Measurements from ENCODE around the gene GLRA3. TPM values are rescaled to one million over a fixed set of nuclear protein-coding genes. Genes with fewer than 3 reads are reported as not detected.

GLRA3 gene
- total and polyA plus RNA-seq, 7 experiments from 2014 or later = not detected

GRCh38 chr4:174626342-174627008, 202.6 kb downstream of the GLRA3 start:
- H3K4me3 Mint-ChIP-seq = no peak overlapping the region
- H3K27me3 Mint-ChIP-seq = peaks cover 0 to 4% (median 0%) of the 10 kb centered on the region in 5 donors
- H3K36me3 ChIP-seq (ENCODE audit: control insufficient read depth in 2 of 3, insufficient read depth in 3 of 3, low read length in 3 of 3) = no peaks in the 10 kb centered on the region
- no peak for ATAC-seq
- H3K4me1 ChIP-seq (ENCODE audit: control insufficient read depth in 2 of 2, insufficient read depth in 2 of 2, low read length in 2 of 2) = no peaks in the 10 kb centered on the region
- no peak overlapping the region for H3K27ac Mint-ChIP-seq
- H3K9me3 ChIP-seq (ENCODE audit: control insufficient read depth in 2 of 3, low read length in 3 of 3) = no peaks in the 10 kb centered on the region
- no peak for DNase-seq
- H3K4me3 ChIP-seq (ENCODE audit: low read length) = no peak overlapping the region
- CTCF ChIA-PET = no interaction called here
- H3K27me3 ChIP-seq (ENCODE audit: control insufficient read depth in 2 of 2, insufficient read depth in 2 of 2, low read length in 2 of 2) = no peaks in the 10 kb centered on the region
- intact Hi-C loops (cut with micrococcal nuclease) = no loop called here
- H3K36me3 Mint-ChIP-seq = no peaks in the 10 kb centered on the region
- no peaks in the 10 kb centered on the region for H3K9me3 Mint-ChIP-seq
- POLR2A ChIA-PET = interaction anchor here (0.7 kb wide), 1 partner anchor 622 kb away, joined by 3 read pairs; no protein-coding TSS in a partner anchor
- no peaks in the 10 kb centered on the region for H3K4me1 Mint-ChIP-seq
- H3K27ac ChIP-seq (ENCODE audit: low read depth, low read length) = no peak overlapping the region

GRCh38 chr4:174616661-174617060, 212.4 kb downstream of the GLRA3 start:
- Mint-ChIP-seq H3K9me3 (peaks cover 0 to 10% (median 4%) of the 10 kb centered on the region in 11 donors), H3K27ac (no peak overlapping the region), H3K4me3 (no peak overlapping the region), H3K27me3 (peaks cover 0 to 4% (median 0%) of the 10 kb centered on the region in 5 donors), H3K36me3 (peaks cover 0 to 10% (median 0%) of the 10 kb centered on the region in 5 donors), H3K4me1 (peaks cover 0 to 6% (median 0%) of the 10 kb centered on the region in 7 donors)
- ChIA-PET CTCF (no interaction called here), POLR2A (no interaction called here)
- H3K27me3 ChIP-seq (ENCODE audit: control insufficient read depth in 2 of 2, insufficient read depth in 2 of 2, low read length in 2 of 2) = no peaks in the 10 kb centered on the region
- H3K4me1 ChIP-seq (ENCODE audit: control insufficient read depth in 2 of 2, insufficient read depth in 2 of 2, low read length in 2 of 2) = no peaks in the 10 kb centered on the region
- no peak overlapping the region for H3K4me3 ChIP-seq (ENCODE audit: low read length)
- H3K36me3 ChIP-seq (ENCODE audit: control insufficient read depth in 2 of 3, insufficient read depth in 3 of 3, low read length in 3 of 3) = no peaks in the 10 kb centered on the region
- ATAC-seq (no peak), DNase-seq (no peak)
- H3K27ac ChIP-seq (ENCODE audit: low read depth, low read length) = no peak overlapping the region
- intact Hi-C loops (cut with micrococcal nuclease) = no loop called here
- no peaks in the 10 kb centered on the region for H3K9me3 ChIP-seq (ENCODE audit: control insufficient read depth in 2 of 3, low read length in 3 of 3)

- no peaks in the 10 kb centered on the region for H3K36me3 ChIP-seq (ENCODE audit: control insufficient read depth in 2 of 3, insufficient read depth in 3 of 3, low read length in 3 of 3)
- Mint-ChIP-seq H3K9me3 (peaks cover 0 to 16% (median 5%) of the 10 kb centered on the region in 11 donors), H3K27ac (no peak overlapping the region), H3K4me1 (peaks cover 0 to 6% (median 0%) of the 10 kb centered on the region in 7 donors), H3K4me3 (no peak overlapping the region), H3K36me3 (peaks cover 0 to 10% (median 0%) of the 10 kb centered on the region in 5 donors), H3K27me3 (no peaks in the 10 kb centered on the region)
- no peaks in the 10 kb centered on the region for H3K4me1 ChIP-seq (ENCODE audit: control insufficient read depth in 2 of 2, insufficient read depth in 2 of 2, low read length in 2 of 2)
- intact Hi-C loops (cut with micrococcal nuclease) = no loop called here
- H3K4me3 ChIP-seq (ENCODE audit: low read length) = no peak overlapping the region
- DNase-seq = no peak
- peak; percentile 67 for ATAC-seq
- no peaks in the 10 kb centered on the region for H3K27me3 ChIP-seq (ENCODE audit: control insufficient read depth in 2 of 2, insufficient read depth in 2 of 2, low read length in 2 of 2)
- H3K9me3 ChIP-seq (ENCODE audit: control insufficient read depth in 2 of 3, low read length in 3 of 3) = peaks cover 0 to 4% (median 0%) of the 10 kb centered on the region in 3 experiments
- POLR2A ChIA-PET = no interaction called here
- CTCF ChIA-PET = no interaction called here
- H3K27ac ChIP-seq (ENCODE audit: low read depth, low read length) = no peak overlapping the region
Measured at GRCh38 chr4:174613979-174614378, 215.1 kb downstream of the GLRA3 start.

GRCh38 chr4:174611792-174612191, 217.3 kb downstream of the GLRA3 start:
- no peaks in the 10 kb centered on the region for H3K27me3 Mint-ChIP-seq
- ChIA-PET POLR2A (no interaction called here), CTCF (interaction anchor here (0.6 kb wide), 1 partner anchor 1394 kb away, joined by 3 read pairs; no protein-coding TSS in a partner anchor)
- H3K4me1 ChIP-seq (ENCODE audit: control insufficient read depth in 2 of 2, insufficient read depth in 2 of 2, low read length in 2 of 2) = no peaks in the 10 kb centered on the region
- H3K27ac Mint-ChIP-seq = no peak overlapping the region
- DNase-seq (no peak), ATAC-seq (no peak)
- no peak overlapping the region for H3K27ac ChIP-seq (ENCODE audit: low read depth, low read length)
- no peak overlapping the region for H3K4me3 ChIP-seq (ENCODE audit: low read length)
- H3K4me1 Mint-ChIP-seq = peaks cover 0 to 6% (median 0%) of the 10 kb centered on the region in 7 donors
- peaks cover 0 to 16% (median 5%) of the 10 kb centered on the region in 11 donors for H3K9me3 Mint-ChIP-seq
- no peak overlapping the region for H3K4me3 Mint-ChIP-seq
- H3K9me3 ChIP-seq (ENCODE audit: control insufficient read depth in 2 of 3, low read length in 3 of 3) = peaks cover 0 to 4% (median 0%) of the 10 kb centered on the region in 3 experiments
- no peaks in the 10 kb centered on the region for H3K36me3 ChIP-seq (ENCODE audit: control insufficient read depth in 2 of 3, insufficient read depth in 3 of 3, low read length in 3 of 3)
- peaks cover 0 to 10% (median 0%) of the 10 kb centered on the region in 5 donors for H3K36me3 Mint-ChIP-seq
- no peaks in the 10 kb centered on the region for H3K27me3 ChIP-seq (ENCODE audit: control insufficient read depth in 2 of 2, insufficient read depth in 2 of 2, low read length in 2 of 2)
- intact Hi-C loops (cut with micrococcal nuclease) = no loop called here

- Histone ChIP-seq H3K4me3 (ENCODE audit: low read length) (no peak overlapping the region), H3K27ac (ENCODE audit: low read depth, low read length) (no peak overlapping the region), H3K36me3 (ENCODE audit: control insufficient read depth in 2 of 3, insufficient read depth in 3 of 3, low read length in 3 of 3) (no peaks in the 10 kb centered on the region), H3K9me3 (ENCODE audit: control insufficient read depth in 2 of 3, low read length in 3 of 3) (peaks cover 0 to 4% (median 0%) of the 10 kb centered on the region in 3 experiments), H3K4me1 (ENCODE audit: control insufficient read depth in 2 of 2, insufficient read depth in 2 of 2, low read length in 2 of 2) (no peaks in the 10 kb centered on the region), H3K27me3 (ENCODE audit: control insufficient read depth in 2 of 2, insufficient read depth in 2 of 2, low read length in 2 of 2) (no peaks in the 10 kb centered on the region)
- Mint-ChIP-seq H3K9me3 (peaks cover 0 to 14% (median 3%) of the 10 kb centered on the region in 11 donors), H3K36me3 (peaks cover 0 to 5% (median 0%) of the 10 kb centered on the region in 5 donors), H3K27me3 (no peaks in the 10 kb centered on the region), H3K4me3 (no peak overlapping the region), H3K4me1 (no peaks in the 10 kb centered on the region), H3K27ac (no peak overlapping the region)
- DNase-seq = no peak
- ChIA-PET POLR2A (no interaction called here), CTCF (no interaction called here)
- intact Hi-C loops (cut with micrococcal nuclease) = no loop called here
- no peak for ATAC-seq
Measured at GRCh38 chr4:174607792-174608191, 221.3 kb downstream of the GLRA3 start.

- ATAC-seq (peak; percentile 50), DNase-seq (no peak)
- no peak overlapping the region for H3K4me3 ChIP-seq (ENCODE audit: low read length)
- no peaks in the 10 kb centered on the region for H3K9me3 ChIP-seq (ENCODE audit: control insufficient read depth in 2 of 3, low read length in 3 of 3)
- H3K27me3 ChIP-seq (ENCODE audit: control insufficient read depth in 2 of 2, insufficient read depth in 2 of 2, low read length in 2 of 2) = no peaks in the 10 kb centered on the region
- no peaks in the 10 kb centered on the region for H3K27me3 Mint-ChIP-seq
- no peaks in the 10 kb centered on the region for H3K4me1 Mint-ChIP-seq
- intact Hi-C loops (cut with micrococcal nuclease) = no loop called here
- H3K4me1 ChIP-seq (ENCODE audit: control insufficient read depth in 2 of 2, insufficient read depth in 2 of 2, low read length in 2 of 2) = no peaks in the 10 kb centered on the region
- H3K9me3 Mint-ChIP-seq = peaks cover 0 to 5% (median 0%) of the 10 kb centered on the region in 11 donors
- no peaks in the 10 kb centered on the region for H3K36me3 Mint-ChIP-seq
- H3K4me3 Mint-ChIP-seq = no peak overlapping the region
- ChIA-PET CTCF (no interaction called here), POLR2A (no interaction called here)
- H3K27ac ChIP-seq (ENCODE audit: low read depth, low read length) = no peak overlapping the region
- no peaks in the 10 kb centered on the region for H3K36me3 ChIP-seq (ENCODE audit: control insufficient read depth in 2 of 3, insufficient read depth in 3 of 3, low read length in 3 of 3)
- H3K27ac Mint-ChIP-seq = no peak overlapping the region
Measured at GRCh38 chr4:174604198-174604597, 224.8 kb downstream of the GLRA3 start.

- no peak overlapping the region for H3K27ac Mint-ChIP-seq
- H3K36me3 ChIP-seq (ENCODE audit: control insufficient read depth in 2 of 3, insufficient read depth in 3 of 3, low read length in 3 of 3) = no peaks in the 10 kb centered on the region
- H3K27me3 Mint-ChIP-seq = no peaks in the 10 kb centered on the region
- H3K36me3 Mint-ChIP-seq = no peaks in the 10 kb centered on the region
- H3K4me3 Mint-ChIP-seq = no peak overlapping the region
- DNase-seq (no peak), ATAC-seq (no peak)
- peaks cover 0 to 2% (median 0%) of the 10 kb centered on the region in 7 donors for H3K4me1 Mint-ChIP-seq
- H3K4me1 ChIP-seq (ENCODE audit: control insufficient read depth in 2 of 2, insufficient read depth in 2 of 2, low read length in 2 of 2) = no peaks in the 10 kb centered on the region
- H3K27me3 ChIP-seq (ENCODE audit: control insufficient read depth in 2 of 2, insufficient read depth in 2 of 2, low read length in 2 of 2) = no peaks in the 10 kb centered on the region
- H3K27ac ChIP-seq (ENCODE audit: low read depth, low read length) = no peak overlapping the region
- intact Hi-C loops (cut with micrococcal nuclease) = no loop called here
- peaks cover 0 to 5% (median 0%) of the 10 kb centered on the region in 11 donors for H3K9me3 Mint-ChIP-seq
- no peak overlapping the region for H3K4me3 ChIP-seq (ENCODE audit: low read length)
- no peaks in the 10 kb centered on the region for H3K9me3 ChIP-seq (ENCODE audit: control insufficient read depth in 2 of 3, low read length in 3 of 3)
- CTCF ChIA-PET = no interaction called here
- POLR2A ChIA-PET = no interaction called here
Measured at GRCh38 chr4:174600391-174600790, 228.7 kb downstream of the GLRA3 start.
